Measurements from ENCODE around the gene TSGA10IP.

- TF ChIP-seq, protein P1, sequence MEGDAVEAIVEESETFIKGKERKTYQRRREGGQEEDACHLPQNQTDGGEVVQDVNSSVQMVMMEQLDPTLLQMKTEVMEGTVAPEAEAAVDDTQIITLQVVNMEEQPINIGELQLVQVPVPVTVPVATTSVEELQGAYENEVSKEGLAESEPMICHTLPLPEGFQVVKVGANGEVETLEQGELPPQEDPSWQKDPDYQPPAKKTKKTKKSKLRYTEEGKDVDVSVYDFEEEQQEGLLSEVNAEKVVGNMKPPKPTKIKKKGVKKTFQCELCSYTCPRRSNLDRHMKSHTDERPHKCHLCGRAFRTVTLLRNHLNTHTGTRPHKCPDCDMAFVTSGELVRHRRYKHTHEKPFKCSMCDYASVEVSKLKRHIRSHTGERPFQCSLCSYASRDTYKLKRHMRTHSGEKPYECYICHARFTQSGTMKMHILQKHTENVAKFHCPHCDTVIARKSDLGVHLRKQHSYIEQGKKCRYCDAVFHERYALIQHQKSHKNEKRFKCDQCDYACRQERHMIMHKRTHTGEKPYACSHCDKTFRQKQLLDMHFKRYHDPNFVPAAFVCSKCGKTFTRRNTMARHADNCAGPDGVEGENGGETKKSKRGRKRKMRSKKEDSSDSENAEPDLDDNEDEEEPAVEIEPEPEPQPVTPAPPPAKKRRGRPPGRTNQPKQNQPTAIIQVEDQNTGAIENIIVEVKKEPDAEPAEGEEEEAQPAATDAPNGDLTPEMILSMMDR (IDR thresholded peaks at IDR 0.05), result no peak
- TF ChIP-seq POLR2A (IDR thresholded peaks at IDR 0.05) (no peak), POLR2AphosphoS5 (IDR thresholded peaks at IDR 0.05) (no peak)
These were observed 30.0 kb upstream of the TSGA10IP start for GRCh38 chr11:65915101-65915820.
